SJSA1 (cell line): ENCODE results near the gene DOLPP1. TPM values are rescaled to one million over a fixed set of nuclear protein-coding genes. Genes with fewer than 3 reads are reported as not detected.
"Not testable (repeated sequence)": the region's sequence is repeated elsewhere in the genome, so short reads cannot be mapped to it uniquely, and the experiment has no call there.

Source experiments
- DNase-seq, 2 experiments: peaks; one replicate each; pipeline ENCODE4 v3.0.0-alpha.2; 2015 to 2020; ENCODE audit warnings: low spot score in 2 of 2, low read depth in 1 of 2
- H3K27ac ChIP-seq: fragments of 250-450 bp; sonication (Bioruptor Pico); 2 replicates; pipeline ENCODE4 v1.5.1; 2020; ENCODE audit warnings: mild to moderate bottlenecking, moderate library complexity
- H3K27me3 ChIP-seq: fragments of 250-450 bp; sonication (Bioruptor Pico); replicated peaks from 2 replicates; pipeline ENCODE4 v1.5.1; 2020; ENCODE audit warnings: mild to moderate bottlenecking, moderate library complexity
- H3K36me3 ChIP-seq: fragments of 250-450 bp; sonication (Bioruptor Pico); 2 replicates; pipeline ENCODE4 v1.5.1; 2020; ENCODE audit warnings: mild to moderate bottlenecking
- H3K4me1 ChIP-seq: fragments of 250-450 bp; sonication (Bioruptor Pico); replicated peaks from 2 replicates; pipeline ENCODE4 v1.6.1; 2021; ENCODE audit warnings: mild to moderate bottlenecking
- H3K4me3 ChIP-seq: fragments of 250-450 bp; sonication (Bioruptor Pico); 2 replicates; pipeline ENCODE4 v1.5.1; 2020; ENCODE audit warnings: mild to moderate bottlenecking
- H3K9me3 ChIP-seq: fragments of 250-450 bp; sonication (Bioruptor Pico); replicated peaks from 2 replicates; pipeline ENCODE4 v1.5.1; 2020; ENCODE audit warnings: mild to moderate bottlenecking
- total RNA-seq: library from RNA; depleted of rRNA; stranded (reverse); fragments of >200 nt; shearing (Covaris generic); gene quantifications from 2 replicates; pipeline ENCODE4 v1.2.3, GENCODE V29; 2014; rRNA removed

The DOLPP1 gene
- 24.4 and 31.5 TPM in 2 replicates for total RNA-seq

GRCh38 chr9:129080601-129081387 lies at the start of gene DOLPP1:
DOLPP1 (plus strand) TSS chr9:129081111; CDS start chr9:129081132, 21 bp downstream.
- no peaks in the 10 kb centered on the region for H3K27me3 ChIP-seq
- peaks cover 15% of the 10 kb centered on the region for H3K4me1 ChIP-seq
- peak within 1 kb of the TSS; percentile 1; the same call in 1 of the 2 replicates for H3K27ac ChIP-seq

GRCh38 chr9:129031514-129031913 lies 49.4 kb upstream of the DOLPP1 start:
- H3K27me3 ChIP-seq = no peaks in the 10 kb centered on the region
- H3K4me1 ChIP-seq = peaks cover 12% of the 10 kb centered on the region
- DNase-seq = no peak
- no peak overlapping the region for H3K27ac ChIP-seq
- H3K4me3 ChIP-seq = no peak overlapping the region
- H3K36me3 ChIP-seq = no peaks in the 10 kb centered on the region; the same call in 1 of the 2 replicates
- H3K9me3 ChIP-seq = no peaks in the 10 kb centered on the region

More at GRCh38 chr9:129080601-129081387, at the start of gene DOLPP1:
- H3K4me3 ChIP-seq = peak within 1 kb of the TSS; percentile 62
- peak; percentile 98 to 99 for DNase-seq
- peaks cover 10% of the 10 kb centered on the region for H3K36me3 ChIP-seq
- H3K9me3 ChIP-seq = no peaks in the 10 kb centered on the region

GRCh38 chr9:129032541-129033159 lies 48.3 kb upstream of the DOLPP1 start:
- Histone ChIP-seq H3K4me1 (peaks cover 13% of the 10 kb centered on the region), H3K36me3 (no peaks in the 10 kb centered on the region; the same call in 1 of the 2 replicates), H3K4me3 (no peak overlapping the region), H3K27me3 (no peaks in the 10 kb centered on the region), H3K9me3 (no peaks in the 10 kb centered on the region), H3K27ac (no peak overlapping the region)
- no peak for DNase-seq

- Histone ChIP-seq H3K9me3 (no peaks in the 10 kb centered on the region), H3K27ac (no peak overlapping the region), H3K4me3 (no peak overlapping the region), H3K27me3 (no peaks in the 10 kb centered on the region), H3K4me1 (peaks cover 10% of the 10 kb centered on the region), H3K36me3 (no peaks in the 10 kb centered on the region; the same call in 1 of the 2 replicates)
- DNase-seq = no peak
Observed at GRCh38 chr9:129033216-129033615, 47.7 kb upstream of the DOLPP1 start.

- not testable (repeated sequence) for H3K4me1 ChIP-seq, H3K27me3 ChIP-seq, H3K36me3 ChIP-seq, H3K27ac ChIP-seq, DNase-seq, H3K9me3 ChIP-seq
- peak overlapping the region; percentile 83 for H3K4me3 ChIP-seq
Observed at GRCh38 chr9:129035838-129036237, 45.1 kb upstream of the DOLPP1 start.

- peak; percentile 96 to 98 for DNase-seq
- H3K27ac ChIP-seq = no peak within 1 kb of the TSS
- H3K4me1 ChIP-seq = peaks cover 10% of the 10 kb centered on the region
- H3K9me3 ChIP-seq = no peaks in the 10 kb centered on the region
- H3K27me3 ChIP-seq = no peaks in the 10 kb centered on the region
- H3K36me3 ChIP-seq = peaks cover 11% of the 10 kb centered on the region
- H3K4me3 ChIP-seq = peak within 1 kb of the TSS; percentile 83
Observed at GRCh38 chr9:129036241-129036922, 44.5 kb upstream of the DOLPP1 start, which contains the start of gene MIGA2. MIGA2 (plus strand) TSS chr9:129036626; CDS start chr9:129040595, 3,969 bp downstream.

- H3K4me1 ChIP-seq = peaks cover 10% of the 10 kb centered on the region
- peaks cover 18% of the 10 kb centered on the region for H3K36me3 ChIP-seq
- DNase-seq = peak in 1 of 2 experiments; percentile 7
- H3K9me3 ChIP-seq = no peaks in the 10 kb centered on the region
- peak overlapping the region; percentile 83 for H3K4me3 ChIP-seq
- H3K27ac ChIP-seq = no peak overlapping the region
- H3K27me3 ChIP-seq = no peaks in the 10 kb centered on the region
Observed at GRCh38 chr9:129036923-129037766, 43.8 kb upstream of the DOLPP1 start.

GRCh38 chr9:129037767-129038098 lies 43.2 kb upstream of the DOLPP1 start:
- Histone ChIP-seq H3K27ac (no peak overlapping the region), H3K27me3 (no peaks in the 10 kb centered on the region), H3K9me3 (no peaks in the 10 kb centered on the region), H3K4me3 (peak overlapping the region; percentile 83; the same call in 1 of the 2 replicates), H3K4me1 (peaks cover 10% of the 10 kb centered on the region), H3K36me3 (peaks cover 23% of the 10 kb centered on the region)
- no peak for DNase-seq

GRCh38 chr9:129038109-129038852 lies 42.6 kb upstream of the DOLPP1 start:
- Histone ChIP-seq H3K27me3 (no peaks in the 10 kb centered on the region), H3K9me3 (no peaks in the 10 kb centered on the region), H3K4me1 (peaks cover 10% of the 10 kb centered on the region), H3K36me3 (peaks cover 23% of the 10 kb centered on the region), H3K4me3 (no peak overlapping the region), H3K27ac (no peak overlapping the region)
- no peak for DNase-seq

- Histone ChIP-seq H3K27ac (no peak overlapping the region), H3K4me1 (peaks cover 10% of the 10 kb centered on the region), H3K36me3 (peaks cover 23% of the 10 kb centered on the region), H3K4me3 (no peak overlapping the region), H3K9me3 (no peaks in the 10 kb centered on the region), H3K27me3 (no peaks in the 10 kb centered on the region)
- no peak for DNase-seq
Observed at GRCh38 chr9:129040113-129040643, 40.7 kb upstream of the DOLPP1 start.

GRCh38 chr9:129042016-129042415 lies 38.9 kb upstream of the DOLPP1 start:
- peaks cover 26% of the 10 kb centered on the region for H3K36me3 ChIP-seq
- no peak overlapping the region for H3K27ac ChIP-seq
- no peaks in the 10 kb centered on the region for H3K27me3 ChIP-seq
- H3K4me1 ChIP-seq = peaks cover 6% of the 10 kb centered on the region
- no peak for DNase-seq
- no peak overlapping the region for H3K4me3 ChIP-seq
- H3K9me3 ChIP-seq = no peaks in the 10 kb centered on the region

- no peaks in the 10 kb centered on the region for H3K9me3 ChIP-seq
- H3K4me1 ChIP-seq = peaks cover 8% of the 10 kb centered on the region
- DNase-seq = no peak
- H3K36me3 ChIP-seq = peaks cover 18% of the 10 kb centered on the region
- H3K27me3 ChIP-seq = no peaks in the 10 kb centered on the region
- no peak overlapping the region for H3K4me3 ChIP-seq
- no peak overlapping the region for H3K27ac ChIP-seq
Observed at GRCh38 chr9:129052592-129052991, 28.3 kb upstream of the DOLPP1 start.
